Transverse colon (tissue), 4 donors: ENCODE measurements around the gene GPR42.

ENCODE experiments used
- EP300 ChIP-seq: sonication (generic); formaldehyde crosslinking; IDR thresholded peaks from one replicate; pipeline ENCODE4 v1.6.1; 2017; ENCODE audit warnings: antibody characterized with exemption, low read depth
- POLR2AphosphoS5 ChIP-seq, 3 donors: sonication (generic); formaldehyde crosslinking; IDR thresholded peaks; one replicate each; pipeline ENCODE4 v1.6.1; 2016; ENCODE audit warnings: antibody characterized with exemption in 3 of 3
- TF ChIP-seq, protein P1 (sequence below), 5 experiments: fragments of 200-600 bp in 3 of 5; fragments of 450-650 bp in 2 of 5; sonication (generic) in 3 of 5; IDR thresholded peaks; 1 replicate in 2 of 5; 2 replicates in 3 of 5; pipeline ENCODE4 v1.5.1; 2016 to 2017; ENCODE audit warnings: antibody characterized with exemption in 5 of 5, inconsistent platforms in 3 of 5, mild to moderate bottlenecking in 2 of 5, moderate library complexity in 1 of 5

DNA sequence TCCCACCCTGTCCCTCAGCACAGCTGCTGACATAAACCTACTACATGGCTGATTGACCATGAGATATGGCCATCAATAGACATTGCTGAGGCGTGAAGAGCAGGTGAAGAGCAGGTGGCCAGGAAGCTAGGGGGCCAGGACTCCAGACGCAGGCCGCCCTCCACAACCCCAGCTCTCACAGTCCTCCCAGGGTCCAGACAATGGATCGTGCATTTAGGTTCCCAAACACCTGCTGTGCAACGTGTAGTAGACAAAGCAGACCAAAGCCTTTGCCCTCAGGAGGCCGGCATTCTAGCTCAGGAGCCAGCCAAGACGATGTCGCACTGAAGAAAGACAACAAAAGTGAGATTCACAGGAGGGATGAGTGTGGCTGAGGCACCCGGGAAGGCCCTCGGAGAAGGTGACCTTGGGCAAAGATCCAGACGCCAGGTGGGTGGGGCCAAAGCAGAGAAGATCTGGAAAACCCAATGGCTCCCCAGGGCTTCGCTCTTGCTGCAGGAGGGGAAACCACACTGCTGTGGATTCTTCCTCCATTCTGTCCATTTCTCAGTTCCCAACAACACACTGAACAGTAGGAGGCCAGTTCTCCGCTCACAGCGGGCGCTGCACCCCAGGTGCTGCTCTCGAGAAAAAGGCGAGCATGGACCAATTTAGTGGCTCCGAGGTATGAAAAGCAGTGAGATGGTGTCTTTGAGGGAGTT, 21.8 kb upstream of the GPR42 start:
- TF ChIP-seq POLR2AphosphoS5 (IDR thresholded peaks at IDR 0.05): no peak
- TF ChIP-seq, protein P1, sequence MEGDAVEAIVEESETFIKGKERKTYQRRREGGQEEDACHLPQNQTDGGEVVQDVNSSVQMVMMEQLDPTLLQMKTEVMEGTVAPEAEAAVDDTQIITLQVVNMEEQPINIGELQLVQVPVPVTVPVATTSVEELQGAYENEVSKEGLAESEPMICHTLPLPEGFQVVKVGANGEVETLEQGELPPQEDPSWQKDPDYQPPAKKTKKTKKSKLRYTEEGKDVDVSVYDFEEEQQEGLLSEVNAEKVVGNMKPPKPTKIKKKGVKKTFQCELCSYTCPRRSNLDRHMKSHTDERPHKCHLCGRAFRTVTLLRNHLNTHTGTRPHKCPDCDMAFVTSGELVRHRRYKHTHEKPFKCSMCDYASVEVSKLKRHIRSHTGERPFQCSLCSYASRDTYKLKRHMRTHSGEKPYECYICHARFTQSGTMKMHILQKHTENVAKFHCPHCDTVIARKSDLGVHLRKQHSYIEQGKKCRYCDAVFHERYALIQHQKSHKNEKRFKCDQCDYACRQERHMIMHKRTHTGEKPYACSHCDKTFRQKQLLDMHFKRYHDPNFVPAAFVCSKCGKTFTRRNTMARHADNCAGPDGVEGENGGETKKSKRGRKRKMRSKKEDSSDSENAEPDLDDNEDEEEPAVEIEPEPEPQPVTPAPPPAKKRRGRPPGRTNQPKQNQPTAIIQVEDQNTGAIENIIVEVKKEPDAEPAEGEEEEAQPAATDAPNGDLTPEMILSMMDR (IDR thresholded peaks at IDR 0.05): no peak
- TF ChIP-seq EP300: no peak
